HepG2 (cell line): Measurements from ENCODE around the gene AZI2. TPM values are rescaled to one million over a fixed set of nuclear protein-coding genes. Genes with fewer than 3 reads are reported as not detected.

ENCODE experiments used
- ATAC-seq: fragments of 200-7000 bp; cut with Tn5 transposase; 3 replicates; pipeline ENCODE4 v1.9.1; 2020; ENCODE audit warnings: mild to moderate bottlenecking, moderate library complexity
- BruUV-seq: library from RNA; stranded (reverse); fragments of 400-500 nt; replicated peaks from 2 replicates; lab custom pipeline; 2021; lab: Mats Ljungman, UMichigan
- CTCF ChIA-PET: fragments of 300-600 bp; formaldehyde crosslinking; extraction: SDS; loops from one replicate; lab custom pipeline; 2021; ENCODE audit warnings: low total read pairs, inconsistent platforms, low intra/inter-chr PET ratio; lab: Yijun Ruan, JAX
- POLR2A ChIA-PET: fragments of 350-600 bp; sonication (Branson Sonifier 250); formaldehyde crosslinking; loops from one replicate; lab custom pipeline; 2020; ENCODE audit warnings: antibody characterized with exemption, inconsistent platforms; lab: Yijun Ruan, JAX
- DNase-seq: peaks from one replicate; pipeline ENCODE4 v3.0.0-alpha.2; 2015; ENCODE audit warnings: low spot score
- FAIRE-seq: peaks from 3 replicates; lab custom pipeline; 2011; peaks lifted over from hg19 to GRCh38; lab: Jason Lieb, UNC
- H2AFZ ChIP-seq: one replicate; pipeline ENCODE4 v1.6.1; 2011; ENCODE audit warnings: low read length, inconsistent platforms
- H3K27ac ChIP-seq: fragments of 300-600 bp; 3 replicates; pipeline ENCODE4 v1.8.0; 2011; ENCODE audit warnings: mixed run types, mild to moderate bottlenecking, mixed read lengths, low read length, inconsistent platforms; ENCODE audit not compliant: insufficient read depth; ENCODE audit errors: extremely low read length
- H3K27me3 ChIP-seq, 2 experiments: fragments of 200-600 bp in 1 of 2; 2 replicates in 1 of 2; 3 replicates in 1 of 2; pipeline versions ENCODE4 v1.6.0 to v1.8.0; 2011; ENCODE audit warnings: low read length in 2 of 2, mild to moderate bottlenecking in 2 of 2, moderate library complexity in 2 of 2, inconsistent platforms in 1 of 2; ENCODE audit not compliant: insufficient read depth in 2 of 2, control insufficient read depth in 1 of 2
- H3K36me3 ChIP-seq, 2 experiments: fragments of 200-600 bp in 1 of 2; replicated peaks in 1 of 2; 2 replicates in 1 of 2; 3 replicates in 1 of 2; pipeline versions ENCODE4 v1.5.1 to v1.8.0; 2011; ENCODE audit warnings: low read length in 2 of 2, inconsistent platforms in 1 of 2; ENCODE audit not compliant: insufficient read depth in 2 of 2, control insufficient read depth in 1 of 2
- H3K4me1 ChIP-seq: 2 replicates; pipeline ENCODE4 v1.5.1; 2012; ENCODE audit warnings: low read length, inconsistent platforms; ENCODE audit not compliant: insufficient read depth
- H3K4me2 ChIP-seq: 2 replicates; pipeline ENCODE4 v1.6.0; 2011; ENCODE audit warnings: low read depth, low read length, inconsistent platforms
- H3K4me3 ChIP-seq, 3 experiments: fragments of 200-600 bp in 1 of 3; sonication (generic), shearing (Covaris generic) in 1 of 3; replicated peaks in 1 of 3; 2 replicates each; pipeline ENCODE4 v1.5.1; 2011 to 2016; ENCODE audit warnings: low read length in 3 of 3, inconsistent platforms in 2 of 3, low read depth in 2 of 3, mild to moderate bottlenecking in 2 of 3, control low read depth in 1 of 3, mixed read lengths in 1 of 3; ENCODE audit not compliant: insufficient read depth in 1 of 3
- H3K79me2 ChIP-seq: one replicate; pipeline ENCODE4 v1.6.1; 2011; ENCODE audit warnings: low read length, inconsistent platforms; ENCODE audit not compliant: insufficient read depth
- H3K9ac ChIP-seq: 2 replicates; pipeline ENCODE4 v1.6.0; 2011; ENCODE audit warnings: mild to moderate bottlenecking, low read depth, low read length, inconsistent platforms; ENCODE audit not compliant: insufficient read depth
- H3K9me3 ChIP-seq: 2 replicates; pipeline ENCODE4 v1.5.1; 2012; ENCODE audit warnings: mild to moderate bottlenecking, low read length
- H4K20me1 ChIP-seq: 2 replicates; pipeline ENCODE4 v1.6.0; 2011; ENCODE audit warnings: inconsistent platforms, mild to moderate bottlenecking, low read length, moderate library complexity; ENCODE audit not compliant: insufficient read depth
- ATF6 ChIP-seq: sonication (generic); formaldehyde crosslinking; conservative IDR thresholded peaks from 2 replicates; pipeline ENCODE4 v1.4.0; 2020; ENCODE audit warnings: missing genetic modification reagents
- KAT8 ChIP-seq: IDR thresholded peaks from 2 replicates; pipeline ENCODE4 v1.6.1; 2016; ENCODE audit warnings: missing genetic modification reagents, missing compliant biosample characterization
- KDM6A ChIP-seq: IDR thresholded peaks from 2 replicates; pipeline ENCODE4 v1.6.1; 2016; ENCODE audit warnings: low read depth
- MAFF ChIP-seq: IDR thresholded peaks from 2 replicates; pipeline ENCODE4 v1.6.1; 2011; ENCODE audit warnings: low read depth, low read length, improper control_type of control experiment
- NCOA1 ChIP-seq: sonication (generic); formaldehyde crosslinking; IDR thresholded peaks from 2 replicates; pipeline ENCODE4 v1.9.0; 2021; ENCODE audit warnings: missing genetic modification reagents
- PCBP2 ChIP-seq: fragments of 200-400 bp; formaldehyde crosslinking; optimal IDR thresholded peaks from 2 replicates; pipeline ENCODE3; 2018; ENCODE audit warnings: low read length, low read depth; ENCODE audit not compliant: poor library complexity, severe bottlenecking
- SRF ChIP-seq: IDR thresholded peaks from 2 replicates; pipeline ENCODE4 v1.6.1; 2011; ENCODE audit warnings: mild to moderate bottlenecking, low read depth, low read length, moderate library complexity
- WIZ ChIP-seq: sonication (generic); formaldehyde crosslinking; IDR thresholded peaks from 2 replicates; pipeline ENCODE4 v1.5.1; 2020; ENCODE audit warnings: mild to moderate bottlenecking, missing genetic modification reagents
- ZMYM4 ChIP-seq: sonication (generic); formaldehyde crosslinking; IDR thresholded peaks from 2 replicates; pipeline ENCODE4 v1.8.1; 2023; ENCODE audit warnings: mild to moderate bottlenecking, missing genetic modification reagents
- ZNF780A ChIP-seq: sonication (generic); formaldehyde crosslinking; IDR thresholded peaks from 2 replicates; pipeline ENCODE4 v1.8.0; 2022; ENCODE audit warnings: mild to moderate bottlenecking, missing genetic modification reagents, moderate library complexity
- in situ Hi-C: cut with HindIII; loops from 2 replicates; pipeline ENCODE4 v1.10.0; 2017; ENCODE audit warnings: low pct_unique_long_range_greater_than_20kb; ENCODE audit not compliant: extremely low pct_ligation_motif_present
- intact Hi-C: fragments of 100-400 bp; cut with micrococcal nuclease; formaldehyde crosslinking; loops from one replicate; pipeline ENCODE4 v1.10.0; 2022; ENCODE audit not compliant: unreplicated experiment
- polyA plus RNA-seq, 8 experiments: library from polyadenylated mRNA; depleted of rRNA in 3 of 8; stranded (reverse) in 7 of 8; unstranded in 1 of 8; fragments of >200 nt; fragmentation: Illumina TruSeq in 4 of 8; extraction: Trizol in 4 of 8; gene quantifications; 2 replicates each; pipeline versions ENCODE4 v1.2.1 to v1.2.3, GENCODE V29; 2011 to 2016; ENCODE audit warnings: low read depth in 4 of 8, missing spikeins in 1 of 8, mixed read lengths in 1 of 8; ENCODE audit not compliant: insufficient read depth in 1 of 8
- total RNA-seq, 5 experiments: library from RNA; depleted of rRNA; stranded (reverse); fragments of >200 nt; fragmentation: Illumina TruSeq; extraction: Trizol; gene quantifications; 2 replicates each; pipeline ENCODE4 v1.2.3, GENCODE V29; 2016; ENCODE audit warnings: low read depth in 1 of 5
- TF ChIP-seq, protein P1 (sequence below): IDR thresholded peaks from 2 replicates; pipeline ENCODE4 v1.6.1; 2012; ENCODE audit warnings: inconsistent platforms

Gene AZI2
- total and polyA plus RNA-seq, 2 of the 13 experiments (the other 11 are each of a cell fraction or from before 2014, with no cell fraction given) = 43.7 to 49.8 TPM

- no peaks in the 10 kb centered on the region for H3K27me3 ChIP-seq
- TF ChIP-seq SRF = no peak
- no peak for TF ChIP-seq ZMYM4
- no peak for TF ChIP-seq NCOA1 (CRISPR knock-in tag)
- no peak for TF ChIP-seq MAFF
- no peak for TF ChIP-seq ATF6 (CRISPR knock-in tag)
- no peak for TF ChIP-seq PCBP2
- TF ChIP-seq WIZ = no peak
- no peak for TF ChIP-seq ZNF780A (CRISPR knock-in tag)
- TF ChIP-seq, protein P1, sequence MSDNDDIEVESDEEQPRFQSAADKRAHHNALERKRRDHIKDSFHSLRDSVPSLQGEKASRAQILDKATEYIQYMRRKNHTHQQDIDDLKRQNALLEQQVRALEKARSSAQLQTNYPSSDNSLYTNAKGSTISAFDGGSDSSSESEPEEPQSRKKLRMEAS = no peak
- TF ChIP-seq KAT8 (CRISPR knock-in tag) = no peak
- no peak for TF ChIP-seq KDM6A
- TF ChIP-seq, all 625 proteins: peak for 0
- H3K9me3 ChIP-seq = no peaks in the 10 kb centered on the region
- ChIA-PET POLR2A (no interaction called here), CTCF (no interaction called here)
- H3K9ac ChIP-seq = no peak overlapping the region
- H3K36me3 ChIP-seq = peaks cover 6 to 32% of the 10 kb centered on the region in 2 experiments; a peak in 4 of 5 replicates
- no TSS peak for BruUV-seq
- in situ Hi-C loops (no loop called here), intact Hi-C loops (no loop called here)
- no peak overlapping the region for H3K4me2 ChIP-seq
- H4K20me1 ChIP-seq = no peaks in the 10 kb centered on the region
- H3K27ac ChIP-seq = no peak overlapping the region
- DNase-seq (no peak), ATAC-seq (no peak), FAIRE-seq (no peak)
- no peak overlapping the region for H3K4me3 ChIP-seq
- no peak overlapping the region for H2AFZ ChIP-seq
- no peaks in the 10 kb centered on the region for H3K4me1 ChIP-seq
- H3K79me2 ChIP-seq = no peaks in the 10 kb centered on the region
Measured at GRCh38 chr3:28334552-28334951, 14.1 kb downstream of the AZI2 start.
